SU-DHL-6 (cell line): ENCODE measurements around the gene RHEB.

Source experiments
- EZH2phosphoT487 ChIP-seq: fragments of 200-600 bp; sonication (generic), shearing (Covaris generic); conservative IDR thresholded peaks from 2 replicates; pipeline ENCODE4 v1.6.1; 2018; ENCODE audit warnings: mild to moderate bottlenecking, antibody characterized with exemption, low read length, moderate library complexity, mixed read lengths
- TF ChIP-seq, protein P1 (sequence below): fragments of 200-600 bp; sonication (generic); IDR thresholded peaks from one replicate; pipeline ENCODE4 v1.5.1; 2017; ENCODE audit warnings: antibody characterized with exemption, mild to moderate bottlenecking, low read length, moderate library complexity; ENCODE audit not compliant: insufficient read depth, poor library complexity, severe bottlenecking

DNA sequence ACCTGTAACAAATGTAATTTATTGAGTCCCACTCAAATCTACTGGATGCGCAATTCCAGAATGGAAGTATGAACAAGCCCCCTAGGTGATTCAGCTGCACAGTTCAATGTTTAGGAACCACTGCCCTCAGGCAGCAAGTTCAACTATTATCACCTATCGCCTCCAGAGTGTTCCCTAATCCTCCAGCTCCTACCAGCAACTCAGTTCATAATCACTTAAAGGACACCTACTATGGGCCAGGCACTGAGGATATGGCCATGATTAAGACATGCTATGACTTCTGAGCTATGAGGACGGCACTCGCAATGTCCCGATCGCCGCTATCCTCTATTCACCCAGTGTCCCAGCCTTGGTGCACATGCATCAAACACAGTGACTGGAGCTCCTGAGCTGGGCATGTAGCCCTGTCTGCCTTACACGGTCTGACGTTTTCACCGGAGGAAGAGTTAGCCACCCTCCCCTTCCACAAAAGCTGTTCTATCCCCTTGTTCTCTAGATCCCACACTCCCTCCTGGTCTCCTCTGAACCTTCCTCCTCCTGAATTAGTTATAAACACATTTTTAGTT lies 22.3 kb downstream of the RHEB start:
- TF ChIP-seq, protein P1, sequence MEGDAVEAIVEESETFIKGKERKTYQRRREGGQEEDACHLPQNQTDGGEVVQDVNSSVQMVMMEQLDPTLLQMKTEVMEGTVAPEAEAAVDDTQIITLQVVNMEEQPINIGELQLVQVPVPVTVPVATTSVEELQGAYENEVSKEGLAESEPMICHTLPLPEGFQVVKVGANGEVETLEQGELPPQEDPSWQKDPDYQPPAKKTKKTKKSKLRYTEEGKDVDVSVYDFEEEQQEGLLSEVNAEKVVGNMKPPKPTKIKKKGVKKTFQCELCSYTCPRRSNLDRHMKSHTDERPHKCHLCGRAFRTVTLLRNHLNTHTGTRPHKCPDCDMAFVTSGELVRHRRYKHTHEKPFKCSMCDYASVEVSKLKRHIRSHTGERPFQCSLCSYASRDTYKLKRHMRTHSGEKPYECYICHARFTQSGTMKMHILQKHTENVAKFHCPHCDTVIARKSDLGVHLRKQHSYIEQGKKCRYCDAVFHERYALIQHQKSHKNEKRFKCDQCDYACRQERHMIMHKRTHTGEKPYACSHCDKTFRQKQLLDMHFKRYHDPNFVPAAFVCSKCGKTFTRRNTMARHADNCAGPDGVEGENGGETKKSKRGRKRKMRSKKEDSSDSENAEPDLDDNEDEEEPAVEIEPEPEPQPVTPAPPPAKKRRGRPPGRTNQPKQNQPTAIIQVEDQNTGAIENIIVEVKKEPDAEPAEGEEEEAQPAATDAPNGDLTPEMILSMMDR: no peak
- TF ChIP-seq EZH2phosphoT487: no peak
